GM12801 (cell line): ENCODE results near the gene DCTPP1.

Experiments
- CTCF ChIP-seq: IDR thresholded peaks from one replicate; pipeline ENCODE4 v1.5.1; 2011; ENCODE audit warnings: control low read depth; ENCODE audit not compliant: insufficient read length; ENCODE audit errors: extremely low read depth

DCTPP1 gene

DNA sequence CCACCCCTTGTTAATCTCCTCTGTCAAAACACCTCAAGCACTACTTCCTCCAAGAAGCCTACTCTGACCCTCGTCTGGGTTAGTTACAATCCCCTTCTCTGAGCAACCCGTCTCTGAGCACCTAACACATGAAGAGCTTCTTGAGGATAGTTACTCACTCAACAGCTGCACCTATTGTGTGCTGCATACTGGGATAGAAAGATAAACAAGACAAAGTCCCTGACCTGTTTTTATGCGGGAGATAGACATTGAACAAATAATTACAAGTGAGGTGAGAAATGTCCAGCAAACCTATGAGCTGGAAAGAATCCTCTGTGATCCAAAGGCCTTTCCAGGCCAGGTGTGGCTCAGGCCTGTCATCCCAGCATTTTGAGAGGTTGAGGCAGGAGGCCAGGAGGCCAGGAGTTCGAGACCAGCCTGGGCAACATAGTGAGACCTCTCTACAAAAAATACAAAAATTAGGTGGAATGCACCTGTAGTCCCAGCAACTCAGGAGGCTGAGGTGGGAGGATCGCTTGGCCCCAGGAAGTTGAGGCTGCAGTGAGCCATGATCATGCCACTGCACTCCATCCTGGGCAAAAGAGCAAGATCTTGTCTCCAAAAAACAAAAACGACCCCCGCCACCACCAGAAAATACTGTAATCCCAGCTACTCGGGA, 27.9 kb downstream of the DCTPP1 start:
- TF ChIP-seq CTCF = no peak

DNA sequence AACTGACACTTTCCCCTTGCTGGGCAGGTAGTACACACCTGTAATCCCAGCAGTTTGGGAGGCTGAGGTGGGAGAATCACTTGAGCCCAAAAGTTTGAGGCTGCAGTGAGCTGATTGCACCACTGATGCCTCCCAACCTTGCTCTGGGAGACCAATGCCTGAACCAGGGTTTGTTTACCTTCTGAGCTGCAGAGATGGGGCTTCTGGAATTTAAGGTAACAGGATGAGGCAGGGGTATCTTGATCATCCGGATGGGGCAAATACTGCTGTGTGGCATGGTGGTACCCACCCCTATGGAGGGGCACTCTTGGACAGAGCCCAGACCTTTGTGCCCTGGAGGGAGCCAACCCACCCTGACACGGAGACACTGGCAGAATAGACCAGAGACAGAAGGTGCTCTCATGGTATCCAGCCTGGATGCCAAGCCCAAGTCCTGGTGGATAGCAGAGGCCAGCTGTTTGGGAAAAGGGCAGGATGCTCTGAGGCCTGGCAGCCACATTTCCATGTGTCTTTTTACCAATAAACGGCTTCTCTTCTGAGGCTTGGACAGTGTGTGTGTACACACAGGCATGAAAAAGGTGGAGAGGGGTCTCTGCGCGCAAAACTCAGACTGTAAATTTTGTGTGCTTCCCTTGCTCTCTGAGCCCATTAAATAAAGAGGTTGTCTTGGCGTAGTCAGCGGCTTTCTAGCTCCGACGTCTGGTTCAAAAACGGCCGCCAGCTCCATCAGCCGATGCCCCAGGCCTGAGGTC, 30.2 kb downstream of the DCTPP1 start:
- TF ChIP-seq CTCF = no peak

DNA sequence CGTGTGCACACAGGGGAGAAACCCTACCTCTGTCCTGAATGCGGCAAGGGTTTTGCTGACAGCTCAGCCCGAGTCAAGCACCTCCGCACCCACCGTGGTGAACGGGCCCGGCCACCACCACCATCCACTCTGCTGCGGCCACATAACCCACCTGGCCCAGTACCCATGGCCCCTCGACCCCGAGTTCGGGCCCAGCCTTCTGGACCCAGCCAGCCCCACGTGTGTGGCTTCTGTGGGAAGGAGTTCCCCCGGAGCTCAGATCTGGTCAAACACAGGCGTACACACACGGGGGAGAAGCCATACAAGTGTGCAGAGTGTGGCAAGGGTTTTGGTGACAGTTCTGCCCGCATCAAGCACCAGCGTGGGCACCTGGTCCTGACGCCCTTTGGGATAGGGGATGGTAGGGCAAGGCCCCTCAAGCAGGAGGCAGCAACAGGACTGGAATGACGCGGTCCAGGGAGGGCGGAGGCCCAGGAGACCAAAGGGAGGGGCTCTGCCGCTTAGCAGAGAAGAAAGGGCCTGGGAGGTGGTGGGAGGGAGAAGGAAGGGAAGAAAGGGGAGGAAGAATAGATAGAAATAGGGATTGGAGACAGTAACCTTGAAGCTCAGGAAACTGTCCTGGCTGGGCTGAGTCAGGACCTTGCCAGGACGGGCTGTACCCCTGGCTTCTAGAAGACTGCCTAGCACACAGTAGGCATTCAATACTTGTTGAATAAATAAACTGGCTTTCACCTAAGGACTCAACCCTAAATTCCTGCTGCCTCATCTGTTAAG, 31.0 kb downstream of the DCTPP1 start:
- TF ChIP-seq CTCF = no peak

GRCh38 chr16:30397776-30398660, 31.8 kb downstream of the DCTPP1 start:
- no peak for TF ChIP-seq CTCF

DNA sequence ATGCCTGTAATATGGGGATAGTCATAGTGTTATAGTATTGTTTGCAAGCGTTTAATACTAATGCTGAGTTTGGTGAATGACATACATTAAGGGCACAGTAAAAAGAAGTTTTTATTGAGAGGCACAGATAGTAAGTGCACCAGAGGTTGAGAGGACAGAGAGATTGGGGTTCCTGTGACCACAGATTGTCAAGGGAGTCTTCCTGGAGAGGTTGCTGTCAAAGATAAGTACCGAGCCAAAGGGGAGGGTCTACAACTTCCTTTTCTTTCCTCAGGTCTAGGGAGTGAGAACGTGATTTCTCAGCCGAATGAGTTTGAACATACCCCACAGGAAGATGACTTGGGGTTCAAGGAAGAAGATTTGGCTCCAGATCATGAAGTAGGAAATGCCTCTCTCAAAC, 32.8 kb downstream of the DCTPP1 start:
- TF ChIP-seq CTCF = no peak

GRCh38 chr16:30395992-30396585, 33.7 kb downstream of the DCTPP1 start:
- no peak for TF ChIP-seq CTCF
